Mucosa of descending colon (tissue), 3 donors: ENCODE results near the gene CLCN1. TPM values are rescaled to one million over a fixed set of nuclear protein-coding genes. Genes with fewer than 3 reads are reported as not detected.

Source experiments
- ATAC-seq: fragments of 200-7000 bp; cut with Tn5 transposase; one replicate; pipeline ENCODE4 v1.9.1; 2020; ENCODE audit warnings: mild to moderate bottlenecking, moderate library complexity
- DNase-seq, 3 donors: peaks; one replicate each; pipeline ENCODE4 v3.0.0-alpha.2; 2020
- H3K36me3 ChIP-seq: fragments of 200-600 bp; one replicate; pipeline ENCODE4 v1.8.0; 2021; ENCODE audit warnings: low read depth, mild to moderate bottlenecking
- H3K4me1 ChIP-seq: fragments of 200-600 bp; one replicate; pipeline ENCODE4 v1.8.0; 2021; ENCODE audit warnings: low read depth, mild to moderate bottlenecking
- H3K4me3 ChIP-seq: fragments of 200-600 bp; one replicate; pipeline ENCODE4 v1.8.0; 2021; ENCODE audit warnings: mild to moderate bottlenecking
- H3K9me3 ChIP-seq: fragments of 200-600 bp; one replicate; pipeline ENCODE4 v1.8.0; 2021; ENCODE audit warnings: mild to moderate bottlenecking
- CTCF ChIP-seq: fragments of 200-600 bp; IDR thresholded peaks from one replicate; pipeline ENCODE4 v1.8.0; 2022; ENCODE audit warnings: antibody characterized with exemption, mild to moderate bottlenecking
- intact Hi-C, 2 donors: fragments of 100-400 bp; cut with DNase I in 1 of 2; cut with micrococcal nuclease in 1 of 2; formaldehyde crosslinking; loops; one replicate each; pipeline versions ENCODE4 v1.11.0 to v1.11.1; 2022; cut with DNase I, micrococcal nuclease
- microRNA-seq: library from miRNA; unstranded; fragments of <30 nt; microRNA quantifications from one replicate; pipeline ENCODE4, GENCODE V29; 2019
- total RNA-seq, 3 donors: library from RNA; stranded (reverse); fragmentation: NEBNext Ultra II Directional in 2 of 3; extraction: Animal tissue kit (Norgen Biotek cat#: 25700) in 2 of 3; gene quantifications; one replicate each; pipeline versions ENCODE4 v1.2.1 to v1.2.4, GENCODE V29; 2021 to 2023
- donor health status: DM: no; HTN: no; CAD: no; lungs with moderate emphysema.
- donor health status: DM: no; HTN: no; CAD: no.
- donor health status: DM: no; HTN: yes; CAD: no.

CLCN1 gene
- total RNA-seq, 3 donors from 2014 or later = not detected

GRCh38 chr7:143398616-143399015 lies 82.7 kb downstream of the CLCN1 start:
- intact Hi-C loops = no loop called here
- ATAC-seq = no peak

GRCh38 chr7:143399151-143399550 lies 83.2 kb downstream of the CLCN1 start:
- intact Hi-C loops = no loop called here
- TF ChIP-seq CTCF = no peak
- ATAC-seq = no peak

More at GRCh38 chr7:143398616-143399015, 82.7 kb downstream of the CLCN1 start:
- Histone ChIP-seq H3K4me1 (no peaks in the 10 kb centered on the region), H3K36me3 (no peaks in the 10 kb centered on the region), H3K9me3 (no peaks in the 10 kb centered on the region), H3K4me3 (no peak overlapping the region)
- TF ChIP-seq CTCF = no peak
- DNase-seq = peak in 1 of 3 donors; percentile 23

DNA sequence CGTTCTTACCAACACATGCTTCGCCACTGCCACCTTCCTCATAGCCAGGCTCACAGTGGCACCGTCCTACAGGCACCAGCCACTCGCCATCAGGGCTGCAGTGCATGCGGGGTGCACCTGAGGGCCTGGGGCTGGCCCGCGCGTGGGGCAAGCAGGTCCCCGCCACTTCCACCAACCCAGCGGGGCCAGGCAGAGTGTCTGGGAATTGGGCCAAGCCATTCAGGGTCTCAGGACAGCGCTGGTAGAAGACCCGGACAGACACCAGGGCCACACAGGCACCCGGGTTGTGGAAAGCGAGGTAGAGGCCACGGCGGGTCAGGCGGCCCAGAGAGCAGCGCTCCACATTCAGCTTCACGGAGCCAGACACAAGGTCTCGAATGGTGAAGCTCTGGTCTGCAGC lies 83.7 kb downstream of the CLCN1 start:
- Histone ChIP-seq H3K36me3 (no peaks in the 10 kb centered on the region), H3K4me3 (no peak overlapping the region), H3K9me3 (no peaks in the 10 kb centered on the region), H3K4me1 (no peaks in the 10 kb centered on the region)
- TF ChIP-seq CTCF = no peak
- intact Hi-C loops = no loop called here
- ATAC-seq (no peak), DNase-seq (no peak)

More at GRCh38 chr7:143399151-143399550, 83.2 kb downstream of the CLCN1 start:
- H3K4me3 ChIP-seq = no peak overlapping the region
- no peaks in the 10 kb centered on the region for H3K9me3 ChIP-seq
- no peak for DNase-seq
- H3K4me1 ChIP-seq = no peaks in the 10 kb centered on the region
- no peaks in the 10 kb centered on the region for H3K36me3 ChIP-seq

- H3K4me3 ChIP-seq = no peak overlapping the region
- H3K9me3 ChIP-seq = no peaks in the 10 kb centered on the region
- H3K4me1 ChIP-seq = no peaks in the 10 kb centered on the region
- intact Hi-C loops = no loop called here
- DNase-seq = no peak
- TF ChIP-seq CTCF = no peak
- no peak for ATAC-seq
- no peaks in the 10 kb centered on the region for H3K36me3 ChIP-seq
Measured at GRCh38 chr7:143401265-143401664, 85.4 kb downstream of the CLCN1 start.

Small RNA genes lying within 50 kb of the gene (microRNA-seq; reads per million reads assigned to microRNA genes)
- 0.93 reads per million for gene MIR6892

Other genes starting within 250 kb of the CLCN1 start
- gene PIP, start 184.0 kb upstream of the CLCN1 start, total RNA-seq = not detected
- gene TAS2R39, start 132.7 kb upstream of the CLCN1 start, total RNA-seq = not detected
- not detected for gene TAS2R40, start 94.1 kb upstream of the CLCN1 start, total RNA-seq
- 100 to 1,000 TPM; 193 to 363 (median 355) TPM for gene GSTK1, start 52.7 kb upstream of the CLCN1 start, total RNA-seq
- gene TMEM139, start 31.2 kb upstream of the CLCN1 start, total RNA-seq = 10 to 100 TPM; 16.2 to 49.4 (median 46.6) TPM
- gene CASP2, start 27.8 kb upstream of the CLCN1 start, total RNA-seq = 10 to 100 TPM; 26.1 to 39.5 (median 33.4) TPM
- 1 to 10 TPM in 2 of 3 donors, under 1 TPM in 1; 0.43 to 6.2 (median 1.6) TPM for gene FAM131B, start 46.6 kb downstream of the CLCN1 start, total RNA-seq
- 100 to 1,000 TPM in 2 of 3 donors, 10 to 100 TPM in 1; 49.0 to 203 (median 109) TPM for gene ZYX, start 65.2 kb downstream of the CLCN1 start, total RNA-seq
- gene EPHA1, start 92.7 kb downstream of the CLCN1 start, total RNA-seq = 10 to 100 TPM in 2 of 3 donors, 1 to 10 TPM in 1; 9.1 to 19.6 (median 18.9) TPM
- gene TAS2R60, start 127.3 kb downstream of the CLCN1 start, total RNA-seq = under 1 TPM in 1 of 3 donors, not detected in 2; 0.32 TPM
- under 1 TPM in 1 of 3 donors, not detected in 2; 0.34 TPM for gene TAS2R41, start 161.8 kb downstream of the CLCN1 start, total RNA-seq